Measurements from ENCODE around the gene GLYATL3. TPM values are rescaled to one million over a fixed set of nuclear protein-coding genes. Genes with fewer than 3 reads are reported as not detected.

The GLYATL3 gene
- total and polyA plus RNA-seq, 4 experiments from 2014 or later = not detected

DNA sequence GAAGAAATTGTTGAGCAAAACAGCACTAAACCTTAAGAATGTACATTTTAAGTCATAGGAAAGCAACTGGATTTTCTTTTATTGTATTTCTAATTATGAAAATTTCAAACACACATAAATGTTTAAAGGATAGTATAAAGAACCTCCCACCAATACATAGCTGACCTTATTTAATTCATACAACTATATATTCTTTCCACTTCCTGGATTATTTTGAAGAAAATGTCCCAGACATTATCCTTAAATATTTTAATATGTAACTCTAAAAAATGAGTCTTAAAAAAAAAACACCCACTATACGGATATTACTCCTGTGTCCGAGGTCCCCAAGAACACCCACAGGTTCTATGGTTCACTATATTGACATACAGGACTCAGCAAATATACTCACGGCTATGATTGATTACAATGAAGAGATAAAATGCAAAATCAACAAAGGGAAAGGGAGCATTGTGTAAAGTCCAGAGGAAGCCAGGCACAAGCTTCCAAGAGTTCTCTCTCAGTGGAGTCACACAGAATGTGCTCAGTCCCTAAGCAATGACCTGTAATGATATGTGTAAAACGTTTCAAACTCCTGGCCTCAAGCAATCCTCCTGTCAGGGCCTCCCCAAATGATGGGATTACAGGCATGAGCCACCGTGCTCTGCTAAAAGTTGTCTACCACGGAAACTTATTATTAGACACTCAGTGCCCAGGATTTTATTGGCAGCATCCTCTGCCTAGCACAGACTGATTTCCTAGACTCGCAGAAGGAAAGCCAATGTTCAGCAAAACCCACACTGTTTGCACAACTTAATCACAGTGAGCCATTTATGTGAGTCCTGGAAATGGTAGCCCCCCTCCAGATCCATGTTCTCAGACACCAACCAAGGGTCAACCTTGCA is 23.2 kb downstream of the GLYATL3 start:
- H3K36me3 ChIP-seq (ENCODE audit: insufficient read depth, low read length) = no peaks in the 10 kb centered on the region
- Mint-ChIP-seq H3K9me3 (no peaks in the 10 kb centered on the region), H3K27ac (no peak overlapping the region), H3K4me3 (no peak overlapping the region), H3K4me1 (no peaks in the 10 kb centered on the region), H3K36me3 (no peaks in the 10 kb centered on the region), H3K27me3 (no peaks in the 10 kb centered on the region)
- H3K27me3 ChIP-seq (ENCODE audit: insufficient read depth, low read length) = no peaks in the 10 kb centered on the region
- no peak overlapping the region for H3K4me3 ChIP-seq (ENCODE audit: low read length in 2 of 2)
- no peak for DNase-seq
- CTCF ChIA-PET (ENCODE audit: partially characterized antibody) = no interaction called here
- intact Hi-C loops (cut with micrococcal nuclease) = no loop called here
- H3K9me3 ChIP-seq (ENCODE audit: control insufficient read depth in 1 of 2, low read length in 2 of 2) = no peaks in the 10 kb centered on the region
- H3K27ac ChIP-seq (ENCODE audit: low read depth, low read length) = no peak overlapping the region
- POLR2A ChIA-PET (ENCODE audit: partially characterized antibody) = no interaction called here
- H3K4me1 ChIP-seq (ENCODE audit: insufficient read depth, low read length) = no peaks in the 10 kb centered on the region

DNA sequence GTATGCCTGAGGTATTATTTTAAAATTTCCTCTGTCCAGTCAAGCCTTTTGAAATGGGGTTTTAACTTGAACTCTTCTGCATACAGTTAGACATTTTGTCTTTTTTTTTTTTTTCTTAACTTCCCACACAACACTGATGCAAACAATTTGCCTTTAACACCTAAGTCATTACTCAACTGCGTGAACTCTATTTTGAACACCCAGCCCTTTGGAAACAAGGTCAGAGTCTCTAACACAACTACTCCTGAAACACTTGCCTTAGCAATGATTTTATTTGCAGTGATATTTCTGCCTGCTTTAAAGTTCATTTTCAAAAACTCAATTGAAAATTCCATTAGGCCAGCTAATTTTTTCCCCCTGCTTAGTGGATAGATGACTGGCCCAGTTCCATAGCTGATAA is 24.2 kb downstream of the GLYATL3 start:
- Mint-ChIP-seq H3K36me3 (no peaks in the 10 kb centered on the region), H3K4me3 (no peak overlapping the region), H3K27ac (no peak overlapping the region), H3K27me3 (peaks cover 2 to 3% of the 10 kb centered on the region in 2 donors), H3K9me3 (no peaks in the 10 kb centered on the region), H3K4me1 (no peaks in the 10 kb centered on the region)
- Histone ChIP-seq H3K27me3 (ENCODE audit: insufficient read depth, low read length) (no peaks in the 10 kb centered on the region), H3K4me3 (ENCODE audit: low read length in 2 of 2) (no peak overlapping the region), H3K27ac (ENCODE audit: low read depth, low read length) (no peak overlapping the region), H3K36me3 (ENCODE audit: insufficient read depth, low read length) (no peaks in the 10 kb centered on the region), H3K9me3 (ENCODE audit: control insufficient read depth in 1 of 2, low read length in 2 of 2) (no peaks in the 10 kb centered on the region), H3K4me1 (ENCODE audit: insufficient read depth, low read length) (no peaks in the 10 kb centered on the region)
- ChIA-PET CTCF (ENCODE audit: partially characterized antibody) (interaction anchor here (1.0 kb wide), 1 partner anchor 9 kb away, joined by 5 read pairs; no protein-coding TSS in a partner anchor), POLR2A (ENCODE audit: partially characterized antibody) (no interaction called here)
- intact Hi-C loops (cut with micrococcal nuclease) = no loop called here
- no peak for DNase-seq

DNA sequence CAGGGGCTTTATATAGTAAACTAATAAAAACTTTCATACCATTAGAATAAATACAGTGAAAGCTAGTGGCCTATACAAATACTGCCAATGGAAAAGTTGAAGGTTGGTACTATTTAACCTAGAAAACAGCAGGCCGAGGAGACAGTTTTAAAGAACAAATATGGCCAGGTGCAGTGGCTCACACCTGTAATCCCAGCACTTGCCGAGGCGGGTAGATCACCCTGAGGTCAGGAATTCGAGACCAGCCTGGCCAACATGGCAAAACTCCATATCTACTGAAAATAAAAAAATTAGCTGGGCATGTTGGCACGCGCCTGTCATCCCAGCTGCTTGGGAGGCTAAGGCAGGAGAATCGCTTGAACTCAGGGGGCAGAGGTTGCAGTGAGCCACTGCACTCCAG is 24.8 kb downstream of the GLYATL3 start:
- H3K4me3 Mint-ChIP-seq = no peak overlapping the region
- Histone ChIP-seq H3K27me3 (ENCODE audit: insufficient read depth, low read length) (no peaks in the 10 kb centered on the region), H3K9me3 (ENCODE audit: control insufficient read depth in 1 of 2, low read length in 2 of 2) (no peaks in the 10 kb centered on the region), H3K4me1 (ENCODE audit: insufficient read depth, low read length) (no peaks in the 10 kb centered on the region), H3K4me3 (ENCODE audit: low read length in 2 of 2) (no peak overlapping the region), H3K36me3 (ENCODE audit: insufficient read depth, low read length) (no peaks in the 10 kb centered on the region), H3K27ac (ENCODE audit: low read depth, low read length) (no peak overlapping the region)
- intact Hi-C loops (cut with micrococcal nuclease) = no loop called here
- H3K36me3 Mint-ChIP-seq = no peaks in the 10 kb centered on the region
- H3K27ac Mint-ChIP-seq = no peak overlapping the region
- DNase-seq = no peak
- peaks cover 3% of the 10 kb centered on the region in 2 donors for H3K27me3 Mint-ChIP-seq
- no peaks in the 10 kb centered on the region for H3K9me3 Mint-ChIP-seq
- no peaks in the 10 kb centered on the region for H3K4me1 Mint-ChIP-seq
- POLR2A ChIA-PET (ENCODE audit: partially characterized antibody) = no interaction called here
- CTCF ChIA-PET (ENCODE audit: partially characterized antibody) = interaction anchor here (1.0 kb wide), 1 partner anchor 8 kb away, joined by 5 read pairs; no protein-coding TSS in a partner anchor

DNA sequence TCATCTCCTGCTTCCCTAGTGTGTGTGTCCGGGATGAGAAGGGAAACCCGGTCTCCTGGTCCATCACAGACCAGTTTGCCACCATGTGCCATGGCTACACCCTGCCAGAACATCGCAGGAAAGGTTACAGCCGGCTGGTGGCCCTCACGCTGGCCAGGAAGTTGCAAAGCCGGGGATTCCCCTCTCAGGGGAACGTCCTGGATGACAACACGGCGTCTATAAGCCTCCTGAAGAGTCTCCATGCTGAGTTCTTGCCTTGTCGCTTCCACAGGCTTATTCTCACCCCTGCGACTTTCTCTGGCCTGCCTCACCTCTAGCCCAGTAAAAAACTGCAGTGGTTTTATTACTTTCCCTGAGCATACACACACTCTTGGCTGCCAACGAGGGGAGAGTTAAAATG is 26.9 kb downstream of the GLYATL3 start:
- ChIA-PET POLR2A (ENCODE audit: partially characterized antibody) (no interaction called here), CTCF (ENCODE audit: partially characterized antibody) (no interaction called here)
- no peak for DNase-seq
- no peak overlapping the region for H3K27ac Mint-ChIP-seq
- H3K27me3 ChIP-seq (ENCODE audit: insufficient read depth, low read length) = no peaks in the 10 kb centered on the region
- H3K27ac ChIP-seq (ENCODE audit: low read depth, low read length) = no peak overlapping the region
- no peaks in the 10 kb centered on the region for H3K36me3 Mint-ChIP-seq
- H3K27me3 Mint-ChIP-seq = peaks cover 3% of the 10 kb centered on the region in 2 donors
- H3K9me3 Mint-ChIP-seq = no peaks in the 10 kb centered on the region
- H3K4me3 Mint-ChIP-seq = no peak overlapping the region
- H3K36me3 ChIP-seq (ENCODE audit: insufficient read depth, low read length) = no peaks in the 10 kb centered on the region
- H3K4me1 ChIP-seq (ENCODE audit: insufficient read depth, low read length) = no peaks in the 10 kb centered on the region
- H3K9me3 ChIP-seq (ENCODE audit: control insufficient read depth in 1 of 2, low read length in 2 of 2) = no peaks in the 10 kb centered on the region
- H3K4me3 ChIP-seq (ENCODE audit: low read length in 2 of 2) = no peak overlapping the region
- no peaks in the 10 kb centered on the region for H3K4me1 Mint-ChIP-seq
- intact Hi-C loops (cut with micrococcal nuclease) = no loop called here

DNA sequence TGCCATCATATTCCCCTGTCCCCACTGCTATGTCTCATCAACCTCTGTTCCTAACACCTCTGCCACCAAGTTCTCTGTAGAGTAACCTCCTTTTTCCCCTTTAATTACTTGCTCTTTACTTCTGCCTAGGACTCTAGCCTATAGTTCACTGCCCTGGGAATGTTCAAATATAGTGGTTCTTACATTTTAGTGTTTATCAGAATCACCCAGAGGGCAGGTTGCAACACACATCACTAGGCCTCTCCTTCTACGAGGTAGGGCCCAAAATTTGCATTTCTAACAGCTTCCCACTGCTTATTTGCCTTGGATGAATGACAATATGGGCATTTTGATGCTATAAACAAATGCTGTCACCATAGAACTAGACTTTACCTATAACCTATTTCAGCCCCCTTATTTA is 27.6 kb downstream of the GLYATL3 start:
- Histone ChIP-seq H3K4me1 (ENCODE audit: insufficient read depth, low read length) (no peaks in the 10 kb centered on the region), H3K9me3 (ENCODE audit: control insufficient read depth in 1 of 2, low read length in 2 of 2) (no peaks in the 10 kb centered on the region), H3K36me3 (ENCODE audit: insufficient read depth, low read length) (no peaks in the 10 kb centered on the region), H3K4me3 (ENCODE audit: low read length in 2 of 2) (no peak overlapping the region), H3K27ac (ENCODE audit: low read depth, low read length) (no peak overlapping the region), H3K27me3 (ENCODE audit: insufficient read depth, low read length) (no peaks in the 10 kb centered on the region)
- DNase-seq = no peak
- Mint-ChIP-seq H3K36me3 (no peaks in the 10 kb centered on the region), H3K4me1 (peaks cover 0 to 6% (median 2%) of the 10 kb centered on the region in 4 donors), H3K9me3 (no peaks in the 10 kb centered on the region), H3K27ac (no peak overlapping the region), H3K4me3 (no peak overlapping the region), H3K27me3 (peaks cover 8% of the 10 kb centered on the region in 2 donors)
- POLR2A ChIA-PET (ENCODE audit: partially characterized antibody) = no interaction called here
- CTCF ChIA-PET (ENCODE audit: partially characterized antibody) = no interaction called here
- intact Hi-C loops (cut with micrococcal nuclease) = no loop called here

DNA sequence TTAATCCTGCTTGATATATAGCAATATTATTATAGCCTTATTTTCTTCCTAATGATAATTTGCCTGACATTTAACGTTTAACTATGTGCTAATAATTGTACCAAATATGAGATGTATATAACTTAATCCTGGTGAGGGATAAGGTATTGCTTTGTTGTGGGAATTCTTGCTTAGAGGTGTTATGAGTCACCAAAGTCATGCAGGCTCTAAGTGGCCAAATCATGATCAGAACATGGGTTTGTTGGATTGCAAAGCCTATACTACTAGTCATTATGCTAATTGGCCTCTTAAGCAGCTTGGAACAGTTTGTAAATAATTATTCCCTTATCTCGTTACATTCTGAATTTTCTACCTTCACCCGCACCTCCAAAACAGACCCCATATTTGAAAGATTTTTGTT is 28.8 kb downstream of the GLYATL3 start:
- intact Hi-C loops (cut with micrococcal nuclease) = no loop called here
- POLR2A ChIA-PET (ENCODE audit: partially characterized antibody) = no interaction called here

DNA sequence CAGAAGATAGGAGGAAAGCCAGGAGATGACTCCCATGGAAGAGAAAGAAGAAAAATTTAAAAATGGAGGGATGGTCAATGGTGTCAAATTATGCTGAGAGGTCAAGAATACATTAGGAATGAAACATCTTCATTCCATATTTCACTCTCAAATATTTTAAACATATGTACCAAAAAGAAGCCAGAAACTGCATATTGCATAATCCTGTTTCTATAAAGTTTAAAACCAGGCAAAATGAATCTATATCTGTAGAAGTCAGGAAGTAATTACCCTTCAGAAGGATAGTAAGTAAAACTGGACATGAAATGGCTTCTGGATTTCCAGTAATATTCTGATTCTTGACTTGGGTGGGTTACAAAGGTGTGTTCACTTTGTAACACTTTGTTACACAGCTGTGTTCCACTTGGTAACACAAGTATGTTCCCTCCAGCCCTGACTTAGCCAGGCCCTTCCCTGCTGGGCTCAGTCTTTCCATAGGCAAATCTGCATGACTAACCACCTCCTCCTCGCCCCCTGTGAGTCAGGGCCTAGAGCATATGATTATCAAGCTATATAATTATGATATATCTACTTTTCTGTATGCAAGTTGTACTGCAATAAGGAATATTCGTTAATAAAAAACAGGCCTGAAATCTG is 30.5 kb downstream of the GLYATL3 start:
- CTCF ChIA-PET (ENCODE audit: partially characterized antibody) = no interaction called here
- Histone ChIP-seq H3K4me3 (ENCODE audit: low read length in 2 of 2) (no peak overlapping the region), H3K9me3 (ENCODE audit: control insufficient read depth in 1 of 2, low read length in 2 of 2) (no peaks in the 10 kb centered on the region), H3K36me3 (ENCODE audit: insufficient read depth, low read length) (no peaks in the 10 kb centered on the region), H3K27me3 (ENCODE audit: insufficient read depth, low read length) (no peaks in the 10 kb centered on the region), H3K4me1 (ENCODE audit: insufficient read depth, low read length) (no peaks in the 10 kb centered on the region), H3K27ac (ENCODE audit: low read depth, low read length) (no peak overlapping the region)
- DNase-seq = no peak
- intact Hi-C loops (cut with micrococcal nuclease) = no loop called here
- peaks cover 0 to 6% (median 2%) of the 10 kb centered on the region in 4 donors for H3K4me1 Mint-ChIP-seq
- H3K27me3 Mint-ChIP-seq = peaks cover 8% of the 10 kb centered on the region in 2 donors
- no peak overlapping the region for H3K27ac Mint-ChIP-seq
- no peaks in the 10 kb centered on the region for H3K9me3 Mint-ChIP-seq
- POLR2A ChIA-PET (ENCODE audit: partially characterized antibody) = no interaction called here
- no peaks in the 10 kb centered on the region for H3K36me3 Mint-ChIP-seq
- H3K4me3 Mint-ChIP-seq = no peak overlapping the region

More for the DNA sequence above, 28.8 kb downstream of the GLYATL3 start:
- H3K27ac Mint-ChIP-seq = no peak overlapping the region
- H3K36me3 Mint-ChIP-seq = no peaks in the 10 kb centered on the region
- H3K4me1 Mint-ChIP-seq = peaks cover 0 to 6% (median 2%) of the 10 kb centered on the region in 4 donors
- Histone ChIP-seq H3K4me1 (ENCODE audit: insufficient read depth, low read length) (no peaks in the 10 kb centered on the region), H3K27me3 (ENCODE audit: insufficient read depth, low read length) (no peaks in the 10 kb centered on the region), H3K36me3 (ENCODE audit: insufficient read depth, low read length) (no peaks in the 10 kb centered on the region), H3K9me3 (ENCODE audit: control insufficient read depth in 1 of 2, low read length in 2 of 2) (no peaks in the 10 kb centered on the region), H3K4me3 (ENCODE audit: low read length in 2 of 2) (no peak overlapping the region), H3K27ac (ENCODE audit: low read depth, low read length) (no peak overlapping the region)
- DNase-seq = no peak
- no peak overlapping the region for H3K4me3 Mint-ChIP-seq
- peaks cover 8% of the 10 kb centered on the region in 2 donors for H3K27me3 Mint-ChIP-seq
- CTCF ChIA-PET (ENCODE audit: partially characterized antibody) = no interaction called here
- H3K9me3 Mint-ChIP-seq = no peaks in the 10 kb centered on the region
